ENCODE measurements around the gene CTNND2.

Gene CTNND2

GRCh38 chr5:11573140-11573992, 330.9 kb downstream of the CTNND2 start:
- TF ChIP-seq CTCF (IDR thresholded peaks at IDR 0.05; ENCODE audit: borderline replicate concordance, extremely low read depth, low read length, poor library complexity, severe bottlenecking): no peak
- TF ChIP-seq EZH2 (IDR thresholded peaks at IDR 0.05; ENCODE audit: borderline replicate concordance, low read depth, low read length, severe bottlenecking): no peak

GRCh38 chr5:11564706-11565105, 339.5 kb downstream of the CTNND2 start:
- H3K9me3 ChIP-seq (ENCODE audit: insufficient read depth, low read length, severe bottlenecking): no peaks in the 10 kb centered on the region
- no peaks in the 10 kb centered on the region for H3K79me2 ChIP-seq (ENCODE audit: insufficient read depth, low read length)
- H3K27ac ChIP-seq (ENCODE audit: low read length): no peak overlapping the region
- H3K4me3 ChIP-seq (ENCODE audit: low read depth in 1 of 2, low read length in 2 of 2): no peak overlapping the region
- H4K20me1 ChIP-seq (ENCODE audit: insufficient read depth, low read length): no peaks in the 10 kb centered on the region
- no peak overlapping the region for H2AFZ ChIP-seq (ENCODE audit: low read depth, low read length)
- no peak for ATAC-seq (ENCODE audit: insufficient read depth, low read depth)
- H3K4me2 ChIP-seq (ENCODE audit: insufficient read depth, low read length): no peak overlapping the region
- TF ChIP-seq CTCF (IDR thresholded peaks at IDR 0.05; ENCODE audit: borderline replicate concordance, extremely low read depth, low read length, poor library complexity, severe bottlenecking) (no peak), EZH2 (IDR thresholded peaks at IDR 0.05; ENCODE audit: borderline replicate concordance, low read depth, low read length, severe bottlenecking) (no peak)
- no peaks in the 10 kb centered on the region for H3K27me3 ChIP-seq (ENCODE audit: insufficient read depth, low read length, poor library complexity)
- H3K36me3 ChIP-seq (ENCODE audit: insufficient read depth, low read length): no peaks in the 10 kb centered on the region
- no peaks in the 10 kb centered on the region for H3K4me1 ChIP-seq (ENCODE audit: insufficient read depth, low read length)
- no peak for DNase-seq
- H3K9ac ChIP-seq (ENCODE audit: low read depth, low read length): no peak overlapping the region

More at GRCh38 chr5:11573140-11573992, 330.9 kb downstream of the CTNND2 start:
- Histone ChIP-seq H3K4me1 (ENCODE audit: insufficient read depth, low read length) (no peaks in the 10 kb centered on the region), H3K4me2 (ENCODE audit: insufficient read depth, low read length) (no peak overlapping the region), H3K27me3 (ENCODE audit: insufficient read depth, low read length, poor library complexity) (no peaks in the 10 kb centered on the region), H3K9ac (ENCODE audit: low read depth, low read length) (no peak overlapping the region), H3K27ac (ENCODE audit: low read length) (no peak overlapping the region), H4K20me1 (ENCODE audit: insufficient read depth, low read length) (no peaks in the 10 kb centered on the region), H3K36me3 (ENCODE audit: insufficient read depth, low read length) (no peaks in the 10 kb centered on the region), H2AFZ (ENCODE audit: low read depth, low read length) (no peak overlapping the region), H3K9me3 (ENCODE audit: insufficient read depth, low read length, severe bottlenecking) (no peaks in the 10 kb centered on the region), H3K4me3 (ENCODE audit: low read depth in 1 of 2, low read length in 2 of 2) (no peak overlapping the region), H3K79me2 (ENCODE audit: insufficient read depth, low read length) (no peaks in the 10 kb centered on the region)
- DNase-seq (no peak), ATAC-seq (ENCODE audit: insufficient read depth, low read depth) (no peak)

- H3K27me3 ChIP-seq (ENCODE audit: insufficient read depth, low read length, poor library complexity): no peaks in the 10 kb centered on the region
- no peaks in the 10 kb centered on the region for H3K4me1 ChIP-seq (ENCODE audit: insufficient read depth, low read length)
- no peak overlapping the region for H2AFZ ChIP-seq (ENCODE audit: low read depth, low read length)
- H3K9me3 ChIP-seq (ENCODE audit: insufficient read depth, low read length, severe bottlenecking): no peaks in the 10 kb centered on the region
- no peaks in the 10 kb centered on the region for H3K36me3 ChIP-seq (ENCODE audit: insufficient read depth, low read length)
- no peak overlapping the region for H3K9ac ChIP-seq (ENCODE audit: low read depth, low read length)
- no peak overlapping the region for H3K4me2 ChIP-seq (ENCODE audit: insufficient read depth, low read length)
- H4K20me1 ChIP-seq (ENCODE audit: insufficient read depth, low read length): no peaks in the 10 kb centered on the region
- no peak for DNase-seq
- H3K4me3 ChIP-seq (ENCODE audit: low read depth in 1 of 2, low read length in 2 of 2): no peak overlapping the region
- no peaks in the 10 kb centered on the region for H3K79me2 ChIP-seq (ENCODE audit: insufficient read depth, low read length)
- no peak for TF ChIP-seq EZH2 (IDR thresholded peaks at IDR 0.05; ENCODE audit: borderline replicate concordance, low read depth, low read length, severe bottlenecking)
- no peak for TF ChIP-seq CTCF (IDR thresholded peaks at IDR 0.05; ENCODE audit: borderline replicate concordance, extremely low read depth, low read length, poor library complexity, severe bottlenecking)
- H3K27ac ChIP-seq (ENCODE audit: low read length): no peak overlapping the region
- ATAC-seq (ENCODE audit: insufficient read depth, low read depth): no peak
These were observed 340.4 kb downstream of the CTNND2 start for GRCh38 chr5:11563822-11564221.

Data from DND-41 (cell line).